ENCODE results near the gene MAMDC4. TPM values are rescaled to one million over a fixed set of nuclear protein-coding genes. Genes with fewer than 3 reads are reported as not detected.
A peak's percentile ranks its signal among the peaks of the same experiment; 100 is the strongest.

The MAMDC4 gene
- total and polyA plus RNA-seq, 2 donors: 1.3 to 14.0 TPM

GRCh38 chr9:136890661-136891060, 38.5 kb downstream of the MAMDC4 start:
- H3K4me3 ChIP-seq (ENCODE audit: low read length in 2 of 2): no peak overlapping the region
- H3K36me3 ChIP-seq (ENCODE audit: control insufficient read depth in 2 of 2, insufficient read depth in 2 of 2, low read length in 1 of 2): peaks cover 16 to 21% of the 10 kb centered on the region in 2 donors
- H3K27ac ChIP-seq (ENCODE audit: low read depth in 1 of 2, low read length in 1 of 2): no peak overlapping the region
- H3K27me3 ChIP-seq (ENCODE audit: control insufficient read depth in 2 of 2, insufficient read depth in 1 of 2, low read length in 1 of 2): no peaks in the 10 kb centered on the region
- no peak for DNase-seq (ENCODE audit: low read depth in 6 of 9, low spot score in 9 of 9)
- H3K9me3 ChIP-seq (ENCODE audit: control insufficient read depth in 2 of 2, insufficient read depth in 1 of 2, low read length in 1 of 2): no peaks in the 10 kb centered on the region
- H3K4me1 ChIP-seq (ENCODE audit: control insufficient read depth in 2 of 2, insufficient read depth in 2 of 2, low read length in 2 of 2): peaks cover 6 to 8% of the 10 kb centered on the region in 2 donors
- 90% methylated on average over 13 of the region's 13 CpGs for WGBS

DNA sequence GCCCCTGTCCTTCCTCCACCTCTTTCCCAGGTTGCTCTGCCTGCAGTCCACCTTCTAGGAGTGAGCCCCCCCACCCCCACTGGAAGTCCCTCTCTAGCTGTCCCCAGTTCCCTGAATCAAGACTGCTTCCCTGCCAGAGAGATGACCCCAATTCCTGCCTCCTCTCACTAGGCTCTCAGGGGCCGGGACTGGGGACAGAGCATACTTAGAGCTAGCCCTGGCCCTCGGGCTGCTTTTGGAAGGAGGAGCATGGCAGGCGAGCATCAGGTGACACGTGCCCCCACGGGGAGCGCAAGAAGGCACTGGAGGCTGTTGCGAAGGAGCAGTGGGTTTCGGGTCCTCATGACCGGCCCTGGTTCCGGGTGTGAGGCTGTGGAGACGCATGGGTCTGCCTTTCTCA, 43.9 kb downstream of the MAMDC4 start:
- Histone ChIP-seq H3K9me3 (ENCODE audit: control insufficient read depth in 2 of 2, insufficient read depth in 1 of 2, low read length in 1 of 2) (peaks cover 0 to 2% of the 10 kb centered on the region in 2 donors), H3K4me3 (ENCODE audit: low read length in 2 of 2) (no peak overlapping the region), H3K27ac (ENCODE audit: low read depth in 1 of 2, low read length in 1 of 2) (no peak overlapping the region), H3K36me3 (ENCODE audit: control insufficient read depth in 2 of 2, insufficient read depth in 2 of 2, low read length in 1 of 2) (peaks cover 41 to 48% of the 10 kb centered on the region in 2 donors), H3K27me3 (ENCODE audit: control insufficient read depth in 2 of 2, insufficient read depth in 1 of 2, low read length in 1 of 2) (no peaks in the 10 kb centered on the region), H3K4me1 (ENCODE audit: control insufficient read depth in 2 of 2, insufficient read depth in 2 of 2, low read length in 2 of 2) (peaks cover 0 to under 1% of the 10 kb centered on the region in 2 donors)
- no peak for DNase-seq (ENCODE audit: low read depth in 6 of 9, low spot score in 9 of 9)
- WGBS: 87% methylated on average over 11 of the region's 11 CpGs

GRCh38 chr9:136898483-136899100, 46.4 kb downstream of the MAMDC4 start:
- Histone ChIP-seq H3K27ac (ENCODE audit: low read depth in 1 of 2, low read length in 1 of 2) (no peak overlapping the region), H3K36me3 (ENCODE audit: control insufficient read depth in 2 of 2, insufficient read depth in 2 of 2, low read length in 1 of 2) (peaks cover 59 to 67% of the 10 kb centered on the region in 2 donors), H3K4me3 (ENCODE audit: low read length in 2 of 2) (no peak overlapping the region), H3K4me1 (ENCODE audit: control insufficient read depth in 2 of 2, insufficient read depth in 2 of 2, low read length in 2 of 2) (peaks cover 0 to 25% of the 10 kb centered on the region in 2 donors), H3K9me3 (ENCODE audit: control insufficient read depth in 2 of 2, insufficient read depth in 1 of 2, low read length in 1 of 2) (peaks cover 0 to 2% of the 10 kb centered on the region in 2 donors), H3K27me3 (ENCODE audit: control insufficient read depth in 2 of 2, insufficient read depth in 1 of 2, low read length in 1 of 2) (no peaks in the 10 kb centered on the region)
- WGBS: 97% methylated on average over 21 of the region's 21 CpGs
- no peak for DNase-seq (ENCODE audit: low read depth in 6 of 9, low spot score in 9 of 9)

DNA sequence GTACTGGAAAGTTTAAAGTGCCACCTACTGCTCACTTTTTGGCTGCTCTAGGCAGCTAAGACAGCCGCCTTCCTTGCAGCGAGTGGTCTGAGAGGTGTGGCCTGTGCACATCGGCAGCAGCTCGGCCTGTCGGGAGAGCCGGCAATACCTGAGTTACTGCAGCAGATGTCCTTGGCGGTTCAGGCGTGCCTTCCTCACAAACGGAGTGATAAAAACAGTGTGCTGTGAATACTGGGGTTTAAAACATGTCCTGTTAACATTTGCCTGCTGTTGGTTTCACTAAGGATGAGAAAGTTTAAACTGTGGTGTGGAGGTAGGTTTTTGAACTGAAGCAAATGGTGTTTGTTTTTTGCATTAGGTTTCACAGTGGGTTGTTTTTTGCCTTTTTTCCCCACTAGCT, 47.0 kb downstream of the MAMDC4 start:
- no peak for DNase-seq (ENCODE audit: low read depth in 6 of 9, low spot score in 9 of 9)
- Histone ChIP-seq H3K4me1 (ENCODE audit: control insufficient read depth in 2 of 2, insufficient read depth in 2 of 2, low read length in 2 of 2) (peaks cover 0 to 26% of the 10 kb centered on the region in 2 donors), H3K36me3 (ENCODE audit: control insufficient read depth in 2 of 2, insufficient read depth in 2 of 2, low read length in 1 of 2) (peaks cover 58 to 70% of the 10 kb centered on the region in 2 donors), H3K9me3 (ENCODE audit: control insufficient read depth in 2 of 2, insufficient read depth in 1 of 2, low read length in 1 of 2) (peaks cover 0 to 2% of the 10 kb centered on the region in 2 donors), H3K4me3 (ENCODE audit: low read length in 2 of 2) (no peak overlapping the region), H3K27ac (ENCODE audit: low read depth in 1 of 2, low read length in 1 of 2) (no peak overlapping the region), H3K27me3 (ENCODE audit: control insufficient read depth in 2 of 2, insufficient read depth in 1 of 2, low read length in 1 of 2) (no peaks in the 10 kb centered on the region)
- 92% methylated on average over 9 of the region's 9 CpGs for WGBS

DNA sequence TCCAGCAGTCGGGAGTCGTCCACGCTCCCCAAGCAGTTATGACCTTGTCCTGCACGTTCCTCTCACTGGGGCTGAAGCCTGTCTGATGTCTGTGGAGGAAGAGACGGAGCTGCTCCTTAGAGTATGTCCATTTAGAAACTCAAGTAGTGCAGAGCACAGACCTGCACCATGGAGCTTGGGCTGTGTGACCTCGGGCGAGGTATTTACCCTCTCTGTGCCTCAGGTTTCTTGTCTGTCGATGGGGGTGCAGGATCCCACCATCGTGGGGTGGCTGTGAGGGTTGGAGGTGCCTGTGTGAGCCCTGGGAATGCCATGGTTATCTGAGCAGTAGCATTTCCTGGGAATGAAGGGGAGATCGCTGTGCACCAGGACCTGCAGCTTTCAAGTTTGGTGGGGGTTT, 48.4 kb downstream of the MAMDC4 start:
- peaks cover 64 to 65% of the 10 kb centered on the region in 2 donors for H3K36me3 ChIP-seq (ENCODE audit: control insufficient read depth in 2 of 2, insufficient read depth in 2 of 2, low read length in 1 of 2)
- no peaks in the 10 kb centered on the region for H3K27me3 ChIP-seq (ENCODE audit: control insufficient read depth in 2 of 2, insufficient read depth in 1 of 2, low read length in 1 of 2)
- H3K4me3 ChIP-seq (ENCODE audit: low read length in 2 of 2): no peak overlapping the region
- H3K4me1 ChIP-seq (ENCODE audit: control insufficient read depth in 2 of 2, insufficient read depth in 2 of 2, low read length in 2 of 2): peaks cover 0 to 26% of the 10 kb centered on the region in 2 donors
- H3K27ac ChIP-seq (ENCODE audit: low read depth in 1 of 2, low read length in 1 of 2): peak overlapping the region in 1 of 2 donors; percentile 59
- no peak for DNase-seq (ENCODE audit: low read depth in 6 of 9, low spot score in 9 of 9)
- WGBS: 97% methylated on average over 10 of the region's 10 CpGs
- H3K9me3 ChIP-seq (ENCODE audit: control insufficient read depth in 2 of 2, insufficient read depth in 1 of 2, low read length in 1 of 2): peaks cover 0 to 2% of the 10 kb centered on the region in 2 donors

- peaks cover 0 to 26% of the 10 kb centered on the region in 2 donors for H3K4me1 ChIP-seq (ENCODE audit: control insufficient read depth in 2 of 2, insufficient read depth in 2 of 2, low read length in 2 of 2)
- WGBS: 94% methylated on average over 13 of the region's 13 CpGs
- peaks cover 67% of the 10 kb centered on the region in 2 donors for H3K36me3 ChIP-seq (ENCODE audit: control insufficient read depth in 2 of 2, insufficient read depth in 2 of 2, low read length in 1 of 2)
- no peak overlapping the region for H3K4me3 ChIP-seq (ENCODE audit: low read length in 2 of 2)
- no peak for DNase-seq (ENCODE audit: low read depth in 6 of 9, low spot score in 9 of 9)
- peaks cover 0 to 2% of the 10 kb centered on the region in 2 donors for H3K9me3 ChIP-seq (ENCODE audit: control insufficient read depth in 2 of 2, insufficient read depth in 1 of 2, low read length in 1 of 2)
- no peaks in the 10 kb centered on the region for H3K27me3 ChIP-seq (ENCODE audit: control insufficient read depth in 2 of 2, insufficient read depth in 1 of 2, low read length in 1 of 2)
- H3K27ac ChIP-seq (ENCODE audit: low read depth in 1 of 2, low read length in 1 of 2): peak overlapping the region; percentile 84 to 88
Measured at GRCh38 chr9:136900988-136901515, 48.9 kb downstream of the MAMDC4 start.

GRCh38 chr9:136901516-136902258, 49.5 kb downstream of the MAMDC4 start:
- DNase-seq (ENCODE audit: low read depth in 6 of 9, low spot score in 9 of 9): peak in 2 of 9 donors; percentile 11 to 56

GRCh38 chr9:136902259-136902821, 50.2 kb downstream of the MAMDC4 start:
- H3K27me3 ChIP-seq (ENCODE audit: control insufficient read depth in 2 of 2, insufficient read depth in 1 of 2, low read length in 1 of 2): no peaks in the 10 kb centered on the region
- peak in 2 of 9 donors; percentile 21 to 48 for DNase-seq (ENCODE audit: low read depth in 6 of 9, low spot score in 9 of 9)
- H3K4me1 ChIP-seq (ENCODE audit: control insufficient read depth in 2 of 2, insufficient read depth in 2 of 2, low read length in 2 of 2): peaks cover 0 to 26% of the 10 kb centered on the region in 2 donors
- H3K36me3 ChIP-seq (ENCODE audit: control insufficient read depth in 2 of 2, insufficient read depth in 2 of 2, low read length in 1 of 2): peaks cover 72 to 75% of the 10 kb centered on the region in 2 donors
- no peak overlapping the region for H3K4me3 ChIP-seq (ENCODE audit: low read length in 2 of 2)
- H3K9me3 ChIP-seq (ENCODE audit: control insufficient read depth in 2 of 2, insufficient read depth in 1 of 2, low read length in 1 of 2): no peaks in the 10 kb centered on the region
- 87% methylated on average over 15 of the region's 15 CpGs for WGBS
- peak overlapping the region; percentile 84 to 88 for H3K27ac ChIP-seq (ENCODE audit: low read depth in 1 of 2, low read length in 1 of 2)

More at GRCh38 chr9:136901516-136902258, 49.5 kb downstream of the MAMDC4 start:
- peaks cover 0 to 26% of the 10 kb centered on the region in 2 donors for H3K4me1 ChIP-seq (ENCODE audit: control insufficient read depth in 2 of 2, insufficient read depth in 2 of 2, low read length in 2 of 2)
- peaks cover 69% of the 10 kb centered on the region in 2 donors for H3K36me3 ChIP-seq (ENCODE audit: control insufficient read depth in 2 of 2, insufficient read depth in 2 of 2, low read length in 1 of 2)
- peak overlapping the region; percentile 84 to 88 for H3K27ac ChIP-seq (ENCODE audit: low read depth in 1 of 2, low read length in 1 of 2)
- H3K9me3 ChIP-seq (ENCODE audit: control insufficient read depth in 2 of 2, insufficient read depth in 1 of 2, low read length in 1 of 2): peaks cover 0 to 2% of the 10 kb centered on the region in 2 donors
- no peaks in the 10 kb centered on the region for H3K27me3 ChIP-seq (ENCODE audit: control insufficient read depth in 2 of 2, insufficient read depth in 1 of 2, low read length in 1 of 2)
- no peak overlapping the region for H3K4me3 ChIP-seq (ENCODE audit: low read length in 2 of 2)
- 77% methylated on average over 20 of the region's 20 CpGs for WGBS
